Natural killer cell (primary cell): ENCODE data around the gene CEACAM16. TPM values are rescaled to one million over a fixed set of nuclear protein-coding genes. Genes with fewer than 3 reads are reported as not detected.

Source experiments
- ATAC-seq, 3 donors: fragments of 150-1000 bp in 2 of 3; fragments of 200-7000 bp in 1 of 3; cut with Tn5 transposase; 1 replicate in 1 of 3; 2 replicates in 2 of 3; pipeline ENCODE4 v1.10.0; 2021; ENCODE audit warnings: mild to moderate bottlenecking in 2 of 3, moderate library complexity in 2 of 3
- DNase-seq, 2 donors: peaks; one replicate each; pipeline versions ENCODE4 v3.0.0 to v3.0.0-alpha.2; 2013 to 2021; ENCODE audit warnings: mixed read lengths in 1 of 2
- H3K27ac ChIP-seq: one replicate; pipeline ENCODE4 v1.5.1; 2013; ENCODE audit warnings: mild to moderate bottlenecking, low read length
- H3K27me3 ChIP-seq: one replicate; pipeline ENCODE4 v1.6.1; 2013; ENCODE audit warnings: low read length; ENCODE audit not compliant: control insufficient read depth, insufficient read depth
- H3K36me3 ChIP-seq: one replicate; pipeline ENCODE4 v1.6.1; 2013; ENCODE audit warnings: low read length; ENCODE audit not compliant: control insufficient read depth, insufficient read depth
- H3K4me1 ChIP-seq: one replicate; pipeline ENCODE4 v1.6.1; 2013; ENCODE audit warnings: low read length; ENCODE audit not compliant: control insufficient read depth, insufficient read depth
- H3K4me3 ChIP-seq: one replicate; pipeline ENCODE4 v1.5.1; 2013; ENCODE audit warnings: low read length
- H3K9me3 ChIP-seq: one replicate; pipeline ENCODE4 v1.6.1; 2013; ENCODE audit warnings: low read length; ENCODE audit not compliant: control insufficient read depth, insufficient read depth
- H3K27ac Mint-ChIP-seq, 2 donors: one replicate each; pipeline ENCODE4 v1.8.0; 2022; ENCODE audit warnings: mild to moderate bottlenecking in 2 of 2, mixed read lengths in 2 of 2, moderate library complexity in 1 of 2
- H3K27me3 Mint-ChIP-seq, 2 donors: one replicate each; pipeline ENCODE4 v1.8.0; 2022; ENCODE audit warnings: low read depth in 2 of 2, mixed read lengths in 2 of 2
- H3K36me3 Mint-ChIP-seq: one replicate; pipeline ENCODE4 v1.8.0; 2022; ENCODE audit warnings: mixed read lengths
- H3K4me1 Mint-ChIP-seq, 2 donors: one replicate each; pipeline ENCODE4 v1.8.0; 2022; ENCODE audit warnings: mixed read lengths in 2 of 2
- H3K4me3 Mint-ChIP-seq: one replicate; pipeline ENCODE4 v1.8.0; 2022; ENCODE audit warnings: mild to moderate bottlenecking, moderate library complexity, mixed read lengths
- H3K9me3 Mint-ChIP-seq, 2 donors: one replicate each; pipeline ENCODE4 v1.8.0; 2022; ENCODE audit warnings: mixed read lengths in 2 of 2
- WGBS: methylation state at CpG from one replicate; pipeline ENCODE4 v1.1.7; 2013; ENCODE audit warnings: missing lambda C conversion rate; ENCODE audit not compliant: insufficient coverage; 5-methylcytosine and 5-hydroxymethylcytosine counted together
- intact Hi-C: fragments of 100-400 bp; cut with micrococcal nuclease; formaldehyde crosslinking; loops from one replicate; pipeline ENCODE4 v1.14.2; 2022
- total RNA-seq, 4 donors: library from RNA; stranded (reverse); fragments of 120-200 nt in 1 of 4; gene quantifications; one replicate each; pipeline versions ENCODE4 v1.2.3 to v1.2.4, GENCODE V29; 2013 to 2022
- TF ChIP-seq, protein P1 (sequence below): fragments of 200-600 bp; IDR thresholded peaks from one replicate; pipeline ENCODE4 v1.8.0; 2022; ENCODE audit warnings: antibody characterized with exemption

The CEACAM16 gene
- total RNA-seq, 3 donors from 2014 or later (not counting 1 experiment from before 2014, with no cell fraction given), result not detected

DNA sequence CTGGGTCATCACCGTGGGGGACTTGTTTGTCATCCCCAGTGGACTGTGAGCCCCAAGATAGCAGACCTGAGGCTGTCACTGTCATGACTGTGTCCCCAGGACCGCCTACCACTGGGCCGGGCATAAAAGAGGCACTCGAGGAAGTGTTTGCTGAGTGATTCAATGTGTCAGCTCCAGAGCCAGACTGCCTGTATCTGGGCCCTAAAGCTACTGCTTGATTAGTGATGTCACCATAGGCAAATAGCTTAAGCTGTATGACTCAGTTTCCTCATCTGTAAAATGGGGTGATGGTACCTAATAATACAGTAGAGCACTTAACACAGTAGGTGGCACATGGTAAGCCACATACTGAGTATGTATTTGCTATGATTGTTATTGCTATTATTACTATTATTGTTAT lies 38.9 kb upstream of the CEACAM16 start:
- Histone ChIP-seq H3K4me1 (peaks cover 6% of the 10 kb centered on the region), H3K27ac (no peak overlapping the region), H3K27me3 (no peaks in the 10 kb centered on the region), H3K9me3 (no peaks in the 10 kb centered on the region), H3K36me3 (no peaks in the 10 kb centered on the region), H3K4me3 (no peak overlapping the region)
- intact Hi-C loops, result no loop called here
- Mint-ChIP-seq H3K27me3 (no peaks in the 10 kb centered on the region), H3K4me1 (peaks cover 8% of the 10 kb centered on the region in 2 donors), H3K27ac (no peak overlapping the region), H3K36me3 (no peaks in the 10 kb centered on the region), H3K4me3 (no peak overlapping the region), H3K9me3 (no peaks in the 10 kb centered on the region)
- TF ChIP-seq, protein P1, sequence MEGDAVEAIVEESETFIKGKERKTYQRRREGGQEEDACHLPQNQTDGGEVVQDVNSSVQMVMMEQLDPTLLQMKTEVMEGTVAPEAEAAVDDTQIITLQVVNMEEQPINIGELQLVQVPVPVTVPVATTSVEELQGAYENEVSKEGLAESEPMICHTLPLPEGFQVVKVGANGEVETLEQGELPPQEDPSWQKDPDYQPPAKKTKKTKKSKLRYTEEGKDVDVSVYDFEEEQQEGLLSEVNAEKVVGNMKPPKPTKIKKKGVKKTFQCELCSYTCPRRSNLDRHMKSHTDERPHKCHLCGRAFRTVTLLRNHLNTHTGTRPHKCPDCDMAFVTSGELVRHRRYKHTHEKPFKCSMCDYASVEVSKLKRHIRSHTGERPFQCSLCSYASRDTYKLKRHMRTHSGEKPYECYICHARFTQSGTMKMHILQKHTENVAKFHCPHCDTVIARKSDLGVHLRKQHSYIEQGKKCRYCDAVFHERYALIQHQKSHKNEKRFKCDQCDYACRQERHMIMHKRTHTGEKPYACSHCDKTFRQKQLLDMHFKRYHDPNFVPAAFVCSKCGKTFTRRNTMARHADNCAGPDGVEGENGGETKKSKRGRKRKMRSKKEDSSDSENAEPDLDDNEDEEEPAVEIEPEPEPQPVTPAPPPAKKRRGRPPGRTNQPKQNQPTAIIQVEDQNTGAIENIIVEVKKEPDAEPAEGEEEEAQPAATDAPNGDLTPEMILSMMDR, result no peak
- no peak for DNase-seq
- WGBS, result 92% methylated on average over 4 of the region's 4 CpGs
- no peak for ATAC-seq

DNA sequence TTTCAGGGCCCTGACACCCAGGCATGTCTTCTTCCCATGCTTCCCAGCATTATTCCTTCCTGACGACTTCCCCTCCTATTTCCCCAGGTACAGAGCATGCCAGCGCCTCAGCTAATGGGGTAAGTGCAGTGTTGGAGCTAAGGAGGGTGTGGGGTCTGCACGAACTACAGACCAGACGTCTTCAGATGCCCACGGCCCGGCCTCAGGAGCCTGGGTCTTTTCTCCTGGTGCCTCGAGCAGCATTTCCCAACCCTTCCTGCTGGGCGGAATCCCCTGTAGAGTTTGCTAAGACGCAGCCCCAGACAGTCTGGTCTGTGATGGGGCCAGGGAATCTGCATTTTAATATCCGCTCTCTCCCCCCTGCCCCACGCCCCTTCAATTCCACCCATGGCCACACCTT lies 37.7 kb upstream of the CEACAM16 start:
- H3K4me3 Mint-ChIP-seq, result no peak overlapping the region
- H3K27me3 ChIP-seq, result no peaks in the 10 kb centered on the region
- TF ChIP-seq, protein P1, result no peak
- H3K27ac ChIP-seq, result no peak overlapping the region
- no peaks in the 10 kb centered on the region for H3K9me3 Mint-ChIP-seq
- peaks cover 8% of the 10 kb centered on the region in 2 donors for H3K4me1 Mint-ChIP-seq
- H3K36me3 Mint-ChIP-seq, result no peaks in the 10 kb centered on the region
- H3K4me1 ChIP-seq, result peaks cover 6% of the 10 kb centered on the region
- H3K27me3 Mint-ChIP-seq, result no peaks in the 10 kb centered on the region
- WGBS, result 89% methylated on average over 9 of the region's 11 CpGs
- no peak for ATAC-seq
- H3K27ac Mint-ChIP-seq, result no peak overlapping the region
- no peaks in the 10 kb centered on the region for H3K36me3 ChIP-seq
- H3K9me3 ChIP-seq, result no peaks in the 10 kb centered on the region
- intact Hi-C loops, result no loop called here
- no peak for DNase-seq
- no peak overlapping the region for H3K4me3 ChIP-seq

GRCh38 chr19:44661904-44662303 lies 37.0 kb upstream of the CEACAM16 start:
- Histone ChIP-seq H3K27ac (no peak overlapping the region), H3K36me3 (no peaks in the 10 kb centered on the region), H3K4me1 (peaks cover 6% of the 10 kb centered on the region), H3K27me3 (no peaks in the 10 kb centered on the region), H3K4me3 (no peak overlapping the region), H3K9me3 (no peaks in the 10 kb centered on the region)
- no peak overlapping the region for H3K4me3 Mint-ChIP-seq
- H3K27me3 Mint-ChIP-seq, result no peaks in the 10 kb centered on the region
- no peaks in the 10 kb centered on the region for H3K36me3 Mint-ChIP-seq
- no peaks in the 10 kb centered on the region for H3K9me3 Mint-ChIP-seq
- WGBS, result 82% methylated on average over 7 of the region's 7 CpGs
- no peak for ATAC-seq
- intact Hi-C loops, result no loop called here
- TF ChIP-seq, protein P1, result no peak
- no peak overlapping the region for H3K27ac Mint-ChIP-seq
- H3K4me1 Mint-ChIP-seq, result peaks cover 6 to 7% of the 10 kb centered on the region in 2 donors
- no peak for DNase-seq

- no peaks in the 10 kb centered on the region for H3K36me3 Mint-ChIP-seq
- H3K36me3 ChIP-seq, result no peaks in the 10 kb centered on the region
- DNase-seq, result no peak
- intact Hi-C loops, result no loop called here
- H3K27me3 Mint-ChIP-seq, result no peaks in the 10 kb centered on the region
- H3K4me1 Mint-ChIP-seq, result no peaks in the 10 kb centered on the region
- H3K27ac Mint-ChIP-seq, result no peak overlapping the region
- no peak overlapping the region for H3K27ac ChIP-seq
- TF ChIP-seq, protein P1, result no peak
- H3K4me3 ChIP-seq, result no peak overlapping the region
- no peaks in the 10 kb centered on the region for H3K4me1 ChIP-seq
- no peaks in the 10 kb centered on the region for H3K27me3 ChIP-seq
- H3K4me3 Mint-ChIP-seq, result no peak overlapping the region
- no peaks in the 10 kb centered on the region for H3K9me3 ChIP-seq
- H3K9me3 Mint-ChIP-seq, result no peaks in the 10 kb centered on the region
- WGBS, result 93% methylated on average over 7 of the region's 7 CpGs
- no peak for ATAC-seq
Observed at GRCh38 chr19:44662691-44663385, 36.1 kb upstream of the CEACAM16 start.
